T-cell (primary cell): Measurements from ENCODE around the gene ZNF610. TPM values are rescaled to one million over a fixed set of nuclear protein-coding genes. Genes with fewer than 3 reads are reported as not detected.
"Not testable (repeated sequence)": the region's sequence is repeated elsewhere in the genome, so short reads cannot be mapped to it uniquely, and the experiment has no call there.

Experiments
- ATAC-seq, 4 experiments: fragments of 200-7000 bp in 3 of 4; fragments of 150-1000 bp in 1 of 4; cut with Tn5 transposase; replicated peaks in 1 of 4; 1 replicate in 3 of 4; 2 replicates in 1 of 4; pipeline ENCODE4 v1.10.0; 2021; ENCODE audit warnings: moderate library complexity in 3 of 4, mild to moderate bottlenecking in 2 of 4, moderate number of reproducible peaks in 1 of 4
- CTCF ChIA-PET, 2 donors: fragments of 300-600 bp; sonication (Branson Sonifier 250); formaldehyde crosslinking; loops; one replicate each; lab custom pipeline; 2022; ENCODE audit warnings: antibody characterized with exemption in 2 of 2; lab: Charles Lee
- POLR2A ChIA-PET, 2 donors: fragments of 300-600 bp; sonication (Branson Sonifier 250); formaldehyde crosslinking; loops; one replicate each; lab custom pipeline; 2022; ENCODE audit warnings: antibody characterized with exemption in 2 of 2; lab: Charles Lee
- DNase-seq, 35 experiments: peaks; one replicate each; pipeline versions ENCODE4 v3.0.0 to v3.0.0-alpha.2; 2013 to 2023
- H3K27ac ChIP-seq: one replicate; pipeline ENCODE4 v1.5.1; 2013; ENCODE audit warnings: low read length
- H3K27me3 ChIP-seq, 2 experiments: replicated peaks in 1 of 2; 1 replicate in 1 of 2; 2 replicates in 1 of 2; pipeline versions ENCODE4 v1.6.1 to v1.7.0; 2013; ENCODE audit warnings: low read length in 1 of 2, mixed read lengths in 1 of 2; ENCODE audit not compliant: control insufficient read depth in 2 of 2, insufficient read depth in 2 of 2; ENCODE audit errors: extremely low read depth in 1 of 2
- H3K36me3 ChIP-seq, 2 donors: 1 replicate in 1 of 2; 2 replicates in 1 of 2; pipeline versions ENCODE4 v1.6.1 to v1.7.0; 2013; ENCODE audit warnings: low read length in 1 of 2; ENCODE audit not compliant: control insufficient read depth in 2 of 2, insufficient read depth in 1 of 2; ENCODE audit errors: extremely low read depth in 1 of 2
- H3K4me1 ChIP-seq, 2 experiments: 1 replicate in 1 of 2; 2 replicates in 1 of 2; pipeline versions ENCODE4 v1.6.1 to v1.7.0; 2013; ENCODE audit warnings: low read length in 2 of 2, mixed read lengths in 1 of 2; ENCODE audit not compliant: insufficient read depth in 2 of 2, control insufficient read depth in 1 of 2; ENCODE audit errors: extremely low read depth in 1 of 2
- H3K4me3 ChIP-seq, 2 donors: 1 replicate in 1 of 2; 2 replicates in 1 of 2; pipeline versions ENCODE4 v1.5.1 to v1.7.0; 2013; ENCODE audit warnings: mild to moderate bottlenecking in 2 of 2, low read length in 1 of 2, moderate library complexity in 1 of 2; ENCODE audit not compliant: control insufficient read depth in 1 of 2; ENCODE audit errors: extremely low read depth in 1 of 2
- H3K9me3 ChIP-seq: 2 replicates; pipeline ENCODE4 v1.7.0; 2013
- H3K27ac Mint-ChIP-seq, 2 donors: one replicate each; pipeline ENCODE4 v1.8.0; 2020 to 2021; ENCODE audit warnings: mild to moderate bottlenecking in 2 of 2, mixed read lengths in 2 of 2
- H3K27me3 Mint-ChIP-seq, 2 donors: one replicate each; pipeline ENCODE4 v1.8.0; 2021 to 2022; ENCODE audit warnings: mixed read lengths in 2 of 2
- H3K36me3 Mint-ChIP-seq: one replicate; pipeline ENCODE4 v1.8.0; 2021; ENCODE audit warnings: mixed read lengths
- H3K4me1 Mint-ChIP-seq, 3 donors: one replicate each; pipeline ENCODE4 v1.8.0; 2020 to 2022; ENCODE audit warnings: mixed read lengths in 3 of 3, mild to moderate bottlenecking in 1 of 3
- H3K4me3 Mint-ChIP-seq, 3 donors: one replicate each; pipeline ENCODE4 v1.8.0; 2020 to 2022; ENCODE audit warnings: mild to moderate bottlenecking in 3 of 3, mixed read lengths in 3 of 3, moderate library complexity in 3 of 3
- H3K9me3 Mint-ChIP-seq, 3 donors: one replicate each; pipeline ENCODE4 v1.8.0; 2020 to 2022; ENCODE audit warnings: mixed read lengths in 3 of 3
- WGBS: methylation state at CpG from one replicate; pipeline ENCODE4 v1.1.5; 2013; ENCODE audit warnings: missing lambda C conversion rate; ENCODE audit not compliant: insufficient coverage; 5-methylcytosine and 5-hydroxymethylcytosine counted together
- total RNA-seq, 35 experiments: library from RNA in 6 of 35; stranded (reverse) in 6 of 35; fragments of 120-200 nt in 1 of 35; gene quantifications; one replicate each; pipeline versions ENCODE4 v1.2.1 to v1.2.4 and lab custom pipeline; 2013 to 2026

Gene ZNF610
- total RNA-seq (1 to 10 TPM in 3 of 5 donors, under 1 TPM in 2; 0.51 to 5.4 (median 1.3) TPM), total RNA-seq (lab: John Stamatoyannopoulos, UW) (0.24 to 6.7 (median 1.3) reads per million in 29 experiments)
- total RNA-seq (2013): 1.3 TPM

DNA sequence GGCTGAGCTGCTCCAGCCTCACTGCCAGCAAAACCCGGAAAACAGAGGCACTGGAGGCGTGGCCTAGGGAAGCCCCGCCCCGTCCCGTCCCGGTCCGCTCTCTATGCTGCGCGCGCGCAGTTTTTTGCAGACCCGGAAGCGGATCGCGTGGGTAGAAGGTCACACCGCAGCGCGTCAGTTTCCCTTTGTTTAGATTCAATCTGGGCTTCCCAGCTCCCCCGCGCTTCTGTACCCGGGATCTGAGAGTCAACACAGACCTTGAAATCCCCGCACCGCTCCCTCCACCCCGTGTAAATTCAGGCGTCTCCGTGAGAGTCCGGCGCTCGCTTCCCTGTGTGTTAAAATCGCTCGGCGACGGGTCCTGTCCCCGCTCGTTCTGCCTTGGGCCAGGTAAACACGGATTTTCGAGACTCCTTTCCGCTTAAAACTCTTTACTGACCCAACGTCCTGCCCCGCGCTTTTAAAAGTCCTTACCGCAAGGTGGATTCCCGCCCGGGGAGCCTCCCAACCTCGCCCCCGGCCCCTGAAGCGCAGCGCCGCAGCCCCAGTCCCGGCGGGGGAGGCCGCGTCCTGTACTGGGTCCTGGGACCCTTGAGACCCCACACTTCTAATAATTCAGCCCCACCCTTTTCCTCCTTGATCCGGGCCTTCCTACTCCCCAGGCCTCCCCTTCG is at the start of gene ZNF610:
Gene ZNF610, plus strand, starts transcription at position 127 of the 674 bp plus-strand sequence. CDS start 12,930 bp downstream, outside the sequence.
- Histone ChIP-seq H3K27me3 (peaks cover 0 to 8% of the 10 kb centered on the region in 2 experiments), H3K4me3 (peak within 1 kb of the TSS; percentile 78 to 87), H3K36me3 (no peaks in the 10 kb centered on the region), H3K9me3 (peaks cover 5% of the 10 kb centered on the region), H3K27ac (peak within 1 kb of the TSS; percentile 81), H3K4me1 (peaks cover 0 to 16% of the 10 kb centered on the region in 2 experiments)
- ChIA-PET POLR2A (no interaction called here), CTCF (interaction anchor here in 1 of 2 donors (0.6 kb wide), 1 partner anchor 530 kb away, joined by 3 read pairs; no protein-coding TSS in a partner anchor)
- peaks cover 44% of the 10 kb centered on the region for H3K36me3 Mint-ChIP-seq
- H3K27ac Mint-ChIP-seq: peak within 1 kb of the TSS; percentile 92 to 95
- 3% methylated on average over 54 of the region's 55 CpGs for WGBS
- H3K27me3 Mint-ChIP-seq: no peaks in the 10 kb centered on the region
- peak within 1 kb of the TSS; percentile 91 to 96 (median 95) for H3K4me3 Mint-ChIP-seq
- ATAC-seq (peak; percentile 95 to 98 (median 96)), DNase-seq (peak; percentile 68 to 89 (median 82))
- peaks cover 5 to 37% (median 23%) of the 10 kb centered on the region in 3 donors for H3K9me3 Mint-ChIP-seq
- H3K4me1 Mint-ChIP-seq: peaks cover 13 to 18% (median 17%) of the 10 kb centered on the region in 3 donors

DNA sequence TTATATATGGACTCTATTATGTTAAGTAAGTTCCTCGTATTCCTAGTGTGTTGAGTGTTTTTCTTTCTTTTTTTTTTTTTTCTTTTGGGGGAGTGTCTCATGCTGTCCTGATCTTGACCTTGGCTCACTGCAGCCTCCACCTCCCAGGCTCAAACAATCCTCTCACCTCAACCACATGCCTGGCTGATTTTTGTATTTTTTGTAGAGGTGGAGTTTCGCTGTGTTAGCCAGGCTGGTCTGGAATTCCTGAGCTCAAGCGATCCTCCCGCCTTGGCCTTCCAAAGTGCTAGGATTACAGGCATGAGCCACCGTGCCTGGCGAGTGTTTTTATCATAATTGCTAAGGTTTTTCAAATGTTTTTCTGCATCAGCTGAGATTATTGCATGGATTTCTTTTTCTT is 49.8 kb upstream of the ZNF610 start:
- no peak for DNase-seq
- no peak for ATAC-seq
- Mint-ChIP-seq H3K27me3 (no peaks in the 10 kb centered on the region), H3K4me3 (no peak overlapping the region), H3K9me3 (peaks cover 11 to 46% (median 41%) of the 10 kb centered on the region in 3 donors), H3K36me3 (peaks cover 85% of the 10 kb centered on the region), H3K4me1 (peaks cover 0 to 4% (median 2%) of the 10 kb centered on the region in 3 donors), H3K27ac (no peak overlapping the region)
- Histone ChIP-seq H3K4me1 (no peaks in the 10 kb centered on the region), H3K27me3 (no peaks in the 10 kb centered on the region), H3K27ac (no peak overlapping the region), H3K36me3 (peaks cover 60 to 80% of the 10 kb centered on the region in 2 donors), H3K9me3 (peaks cover 33% of the 10 kb centered on the region), H3K4me3 (no peak overlapping the region)
- ChIA-PET POLR2A (interaction anchor here in 1 of 2 donors (0.6 to 0.7 kb wide), 2 partner anchors 38 to 90 kb away, joined by 3 to 7 read pairs; no protein-coding TSS in a partner anchor), CTCF (interaction anchor here in 1 of 2 donors (0.7 kb wide), 1 partner anchor 19 kb away, joined by 3 read pairs; no protein-coding TSS in a partner anchor)
- WGBS: no CpG with 5 or more reads among the region's 6 CpGs

- no peak for DNase-seq
- Mint-ChIP-seq H3K36me3 (peaks cover 43% of the 10 kb centered on the region), H3K27ac (no peak overlapping the region), H3K4me1 (peaks cover 0 to 6% (median 4%) of the 10 kb centered on the region in 3 donors), H3K27me3 (no peaks in the 10 kb centered on the region), H3K4me3 (no peak overlapping the region), H3K9me3 (peaks cover 16 to 35% (median 32%) of the 10 kb centered on the region in 3 donors)
- CTCF ChIA-PET: no interaction called here
- Histone ChIP-seq H3K9me3 (peaks cover 16% of the 10 kb centered on the region), H3K4me1 (peaks cover 0 to 6% of the 10 kb centered on the region in 2 experiments), H3K27ac (no peak overlapping the region), H3K4me3 (no peak overlapping the region), H3K36me3 (peaks cover 28 to 37% of the 10 kb centered on the region in 2 donors), H3K27me3 (no peaks in the 10 kb centered on the region)
- POLR2A ChIA-PET: no interaction called here
- WGBS: 100% methylated on average over 1 of the region's 3 CpGs
- ATAC-seq: no peak
These were observed 44.3 kb upstream of the ZNF610 start for GRCh38 chr19:52291781-52292180.

GRCh38 chr19:52292946-52293345 is 43.1 kb upstream of the ZNF610 start:
- H3K4me3 ChIP-seq, H3K27ac ChIP-seq, DNase-seq, CTCF ChIA-PET, POLR2A ChIA-PET, H3K27ac Mint-ChIP-seq, H3K4me3 Mint-ChIP-seq, ATAC-seq, H3K27me3 Mint-ChIP-seq, H3K27me3 ChIP-seq: not testable (repeated sequence)
- Mint-ChIP-seq H3K4me1 (peaks cover 10 to 15% (median 12%) of the 10 kb centered on the region in 3 donors), H3K9me3 (peaks cover 16 to 33% (median 29%) of the 10 kb centered on the region in 3 donors), H3K36me3 (peaks cover 41% of the 10 kb centered on the region)
- H3K9me3 ChIP-seq: peaks cover 13% of the 10 kb centered on the region
- H3K36me3 ChIP-seq: peaks cover 18 to 32% of the 10 kb centered on the region in 2 donors
- H3K4me1 ChIP-seq: peaks cover 4 to 15% of the 10 kb centered on the region in 2 experiments
- WGBS: no CpG with 5 or more reads among the region's 6 CpGs

DNA sequence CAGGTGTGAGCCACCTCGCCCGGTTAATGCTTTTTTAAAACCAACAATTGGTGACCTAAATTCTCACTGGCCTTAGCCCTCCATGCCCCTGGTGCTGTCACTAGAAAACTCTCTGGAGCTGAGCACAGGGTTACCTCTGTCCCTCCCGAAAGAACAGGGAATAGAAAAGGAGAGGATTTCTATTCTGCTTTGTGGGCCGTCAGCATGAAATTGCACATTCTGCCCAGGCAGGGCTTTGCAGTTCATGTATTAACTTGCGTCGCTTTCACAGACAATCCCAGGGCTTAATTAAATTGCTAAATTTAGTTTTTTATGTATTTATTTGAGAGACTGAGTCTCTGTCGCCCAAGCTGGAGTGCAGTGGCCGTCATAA is 39.7 kb upstream of the ZNF610 start:
- WGBS: 52% methylated on average over 5 of the region's 8 CpGs
- ATAC-seq (peak in 3 of 4 experiments; percentile 1 to 4 (median 1)), DNase-seq (peak in 1 of 35 experiments; percentile 2)
- Mint-ChIP-seq H3K4me3 (peak overlapping the region; percentile 81 to 93 (median 82)), H3K4me1 (peaks cover 18 to 23% (median 21%) of the 10 kb centered on the region in 3 donors), H3K27me3 (no peaks in the 10 kb centered on the region), H3K27ac (peak overlapping the region; percentile 65 to 71), H3K36me3 (peaks cover 53% of the 10 kb centered on the region), H3K9me3 (peaks cover 9 to 40% (median 39%) of the 10 kb centered on the region in 3 donors)
- peaks cover 4% of the 10 kb centered on the region for H3K9me3 ChIP-seq
- H3K27ac ChIP-seq: peak overlapping the region; percentile 48
- H3K4me3 ChIP-seq: peak overlapping the region; percentile 75 to 96
- no peaks in the 10 kb centered on the region for H3K27me3 ChIP-seq
- peaks cover 14 to 28% of the 10 kb centered on the region in 2 donors for H3K36me3 ChIP-seq
- ChIA-PET CTCF (interaction anchor here in 1 of 2 donors (0.7 kb wide), 1 partner anchor 143 kb away, joined by 5 read pairs; no protein-coding TSS in a partner anchor), POLR2A (no interaction called here)
- peaks cover 6 to 20% of the 10 kb centered on the region in 2 experiments for H3K4me1 ChIP-seq
